HCT116 (cell line): ENCODE results near the gene ARF1.

Experiments used
- CTCF ChIP-seq, 3 experiments: fragments of 200-600 bp in 1 of 3; sonication (generic) in 1 of 3; IDR thresholded peaks in 2 of 3; conservative IDR thresholded peaks in 1 of 3; 2 replicates each; pipeline ENCODE4 v1.5.1; 2012 to 2017; ENCODE audit warnings: low read depth in 2 of 3, low read length in 2 of 3, antibody characterized with exemption in 1 of 3, borderline replicate concordance in 1 of 3, control low read depth in 1 of 3, mild to moderate bottlenecking in 1 of 3, mixed read lengths in 1 of 3, mixed run types in 1 of 3, moderate library complexity in 1 of 3; ENCODE audit not compliant: insufficient read depth in 1 of 3
- ELF1 ChIP-seq: IDR thresholded peaks from 2 replicates; pipeline ENCODE4 v1.6.1; 2012; ENCODE audit warnings: low read depth, borderline replicate concordance
- EZH2 ChIP-seq: fragments of 200-600 bp; sonication (generic); IDR thresholded peaks from 2 replicates; pipeline ENCODE4 v1.6.1; 2017; ENCODE audit warnings: antibody characterized with exemption, mixed run types
- JUND ChIP-seq: IDR thresholded peaks from 2 replicates; pipeline ENCODE4 v1.6.1; 2012
- POLR2A ChIP-seq: IDR thresholded peaks from 2 replicates; pipeline ENCODE4 v1.7.0; 2011; ENCODE audit warnings: borderline replicate concordance; ENCODE audit not compliant: insufficient read depth, insufficient read length; ENCODE audit errors: extremely low read depth
- POLR2AphosphoS5 ChIP-seq: IDR thresholded peaks from 2 replicates; pipeline ENCODE4 v1.6.1; 2011; ENCODE audit warnings: mild to moderate bottlenecking, low read depth, low read length, moderate library complexity
- REST ChIP-seq: IDR thresholded peaks from 2 replicates; pipeline ENCODE4 v1.6.1; 2012; ENCODE audit warnings: low read depth
- TCF7L2 ChIP-seq: IDR thresholded peaks from 2 replicates; pipeline ENCODE4 v1.7.0; 2011; ENCODE audit warnings: borderline replicate concordance, inconsistent platforms; ENCODE audit not compliant: insufficient read depth, insufficient read length; ENCODE audit errors: extremely low read depth
- ZBTB33 ChIP-seq: IDR thresholded peaks from 2 replicates; pipeline ENCODE4 v1.6.1; 2011; ENCODE audit warnings: mild to moderate bottlenecking, low read length, moderate library complexity; ENCODE audit not compliant: insufficient replicate concordance; ENCODE audit errors: extremely low read depth

- TF ChIP-seq ELF1, result no peak
- no peak for TF ChIP-seq POLR2AphosphoS5
- no peak for TF ChIP-seq CTCF (IDR thresholded peaks at IDR 0.05 in 2 of 3, conservative IDR thresholded peaks at IDR 0.05 in 1 of 3; ENCODE audit: borderline replicate concordance in 1 of 3, insufficient read depth in 1 of 3, low read depth in 2 of 3, low read length in 2 of 3)
- TF ChIP-seq REST, result no peak
- TF ChIP-seq POLR2A, result no peak
- no peak for TF ChIP-seq EZH2
- TF ChIP-seq ZBTB33, result no peak
- no peak for TF ChIP-seq JUND
- no peak for TF ChIP-seq TCF7L2
Measured at GRCh38 chr1:228039006-228039903, 43.3 kb upstream of the ARF1 start.
